Neutrophil (primary cell): ENCODE data around the gene TMEM97.
"Not testable (repeated sequence)": the region's sequence is repeated elsewhere in the genome, so short reads cannot be mapped to it uniquely, and the experiment has no call there.

Source experiments
- H3K27ac ChIP-seq: fragments of 200-600 bp; sonication (generic); 2 replicates; pipeline ENCODE4 v1.5.1; 2016; ENCODE audit warnings: mild to moderate bottlenecking, moderate library complexity
- H3K27me3 ChIP-seq: fragments of 200-600 bp; sonication (generic); 2 replicates; pipeline ENCODE4 v1.6.0; 2016; ENCODE audit warnings: mild to moderate bottlenecking
- H3K36me3 ChIP-seq: fragments of 200-600 bp; sonication (generic); 2 replicates; pipeline ENCODE4 v1.5.1; 2017
- H3K4me1 ChIP-seq, 2 experiments: fragments of 200-600 bp in 1 of 2; sonication (generic) in 1 of 2; 1 replicate in 1 of 2; 2 replicates in 1 of 2; pipeline versions ENCODE4 v1.5.1 to v1.6.1; 2013 to 2016; ENCODE audit warnings: low read depth in 1 of 2, low read length in 1 of 2, mild to moderate bottlenecking in 1 of 2, moderate library complexity in 1 of 2; ENCODE audit not compliant: control insufficient read depth in 1 of 2, insufficient read depth in 1 of 2
- H3K4me3 ChIP-seq, 2 experiments: fragments of 200-600 bp in 1 of 2; sonication (generic) in 1 of 2; 1 replicate in 1 of 2; 2 replicates in 1 of 2; pipeline ENCODE4 v1.5.1; 2013 to 2016; ENCODE audit warnings: low read depth in 1 of 2, low read length in 1 of 2, mild to moderate bottlenecking in 1 of 2, moderate library complexity in 1 of 2
- H3K9me3 ChIP-seq: fragments of 200-600 bp; sonication (generic); 2 replicates; pipeline ENCODE4 v1.5.1; 2016
- CTCF ChIP-seq: fragments of 200-600 bp; sonication (generic); IDR thresholded peaks from 2 replicates; pipeline ENCODE4 v1.5.1; 2016; ENCODE audit warnings: antibody characterized with exemption

TMEM97 gene

GRCh38 chr17:28285965-28286364 lies 33.0 kb upstream of the TMEM97 start:
- H3K4me1 ChIP-seq, result no peaks in the 10 kb centered on the region
- H3K36me3 ChIP-seq, result no peaks in the 10 kb centered on the region
- no peak overlapping the region for H3K4me3 ChIP-seq
- H3K27ac ChIP-seq, result no peak overlapping the region
- H3K27me3 ChIP-seq, result peaks cover 47% of the 10 kb centered on the region
- TF ChIP-seq CTCF, result no peak
- H3K9me3 ChIP-seq, result no peaks in the 10 kb centered on the region

DNA sequence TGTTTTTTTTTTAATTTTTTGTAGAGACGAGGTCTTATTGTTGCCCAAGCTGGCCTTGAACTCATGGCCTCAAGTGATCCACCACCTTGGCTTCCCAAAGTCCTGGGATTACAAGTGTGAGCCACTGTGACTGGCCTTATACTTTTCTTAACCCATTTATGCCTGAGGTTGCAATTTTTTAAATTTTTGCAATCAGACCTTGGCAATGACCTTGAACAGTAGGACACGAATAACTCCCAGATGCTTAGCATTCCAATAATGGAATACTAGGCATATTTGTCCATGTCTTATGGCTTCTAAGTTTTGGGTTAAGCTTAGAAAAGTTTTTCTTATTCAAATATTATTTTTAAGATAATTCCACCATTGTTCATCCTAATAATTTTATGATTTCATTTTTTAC lies 28.3 kb upstream of the TMEM97 start:
- TF ChIP-seq CTCF, result no peak
- Histone ChIP-seq H3K36me3 (no peaks in the 10 kb centered on the region), H3K4me1 (no peaks in the 10 kb centered on the region), H3K27me3 (peaks cover 61% of the 10 kb centered on the region), H3K27ac (no peak overlapping the region), H3K9me3 (no peaks in the 10 kb centered on the region), H3K4me3 (no peak overlapping the region)

DNA sequence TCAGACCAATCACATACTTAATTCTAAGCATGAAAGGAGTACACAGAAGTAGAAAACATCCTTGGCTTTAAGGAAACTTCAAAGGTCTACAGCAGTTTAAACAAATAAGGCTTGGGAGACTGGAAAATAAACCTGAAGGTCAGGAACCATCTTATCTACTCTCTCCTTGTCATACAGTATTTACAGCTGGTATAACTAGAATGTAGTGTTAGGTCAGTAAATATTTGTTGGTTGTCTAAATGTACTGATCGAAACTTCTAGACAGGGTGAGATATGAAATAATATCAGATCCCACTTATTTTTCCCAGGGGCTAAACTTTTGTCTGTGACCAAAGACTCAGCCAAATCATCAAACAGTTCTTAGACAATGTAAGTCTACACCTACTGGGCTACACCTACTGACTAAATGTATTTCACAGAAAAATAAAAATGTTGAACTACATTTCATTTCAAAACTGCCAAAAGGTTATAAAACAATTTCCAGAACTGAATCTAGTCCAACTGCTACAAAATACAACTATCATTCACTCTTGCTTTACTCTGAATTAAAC lies 27.1 kb upstream of the TMEM97 start:
- H3K4me1 ChIP-seq, result no peaks in the 10 kb centered on the region
- H3K27ac ChIP-seq, result no peak overlapping the region
- H3K4me3 ChIP-seq, result no peak overlapping the region
- no peak for TF ChIP-seq CTCF
- H3K27me3 ChIP-seq, result peaks cover 67% of the 10 kb centered on the region
- no peaks in the 10 kb centered on the region for H3K9me3 ChIP-seq
- no peaks in the 10 kb centered on the region for H3K36me3 ChIP-seq

GRCh38 chr17:28292878-28293277 lies 26.1 kb upstream of the TMEM97 start:
- H3K4me1 ChIP-seq, H3K9me3 ChIP-seq, H3K27ac ChIP-seq, H3K4me3 ChIP-seq, H3K36me3 ChIP-seq: not testable (repeated sequence)
- H3K27me3 ChIP-seq, result peaks cover 68% of the 10 kb centered on the region

DNA sequence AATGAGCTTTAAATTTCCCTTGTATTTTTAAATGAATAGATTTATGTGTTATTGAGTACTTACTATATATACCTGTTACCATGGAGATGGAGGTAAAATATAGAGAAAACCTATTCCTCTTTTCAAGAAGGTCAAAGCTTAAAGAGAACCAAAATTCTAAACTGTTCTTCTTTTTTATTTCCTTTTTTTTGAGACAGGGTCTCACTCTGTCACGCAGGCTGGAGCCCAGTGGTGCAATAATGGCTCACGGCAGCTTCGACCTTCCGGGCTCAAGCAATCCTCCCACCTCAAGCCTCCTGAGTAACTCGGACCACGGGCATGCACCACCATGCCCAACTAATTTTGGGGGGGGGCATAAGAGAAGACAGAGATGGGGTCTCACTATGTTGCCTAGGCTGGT lies 25.0 kb upstream of the TMEM97 start:
- H3K4me1 ChIP-seq, result no peaks in the 10 kb centered on the region

More for the DNA sequence above, 25.0 kb upstream of the TMEM97 start:
- peaks cover 76% of the 10 kb centered on the region for H3K27me3 ChIP-seq
- no peak overlapping the region for H3K27ac ChIP-seq
- H3K4me3 ChIP-seq, result no peak overlapping the region
- H3K9me3 ChIP-seq, result no peaks in the 10 kb centered on the region
- no peak for TF ChIP-seq CTCF
- H3K36me3 ChIP-seq, result no peaks in the 10 kb centered on the region
